ENCODE measurements around the gene SURF1.
"Not testable (repeated sequence)": the region's sequence is repeated elsewhere in the genome, so short reads cannot be mapped to it uniquely, and the experiment has no call there.

SURF1 gene

GRCh38 chr9:133346021-133346785, 10.1 kb downstream of the SURF1 start:
- in situ Hi-C loops (cut with MboI; ENCODE audit: low sequenced_read_pairs): no loop called here

DNA sequence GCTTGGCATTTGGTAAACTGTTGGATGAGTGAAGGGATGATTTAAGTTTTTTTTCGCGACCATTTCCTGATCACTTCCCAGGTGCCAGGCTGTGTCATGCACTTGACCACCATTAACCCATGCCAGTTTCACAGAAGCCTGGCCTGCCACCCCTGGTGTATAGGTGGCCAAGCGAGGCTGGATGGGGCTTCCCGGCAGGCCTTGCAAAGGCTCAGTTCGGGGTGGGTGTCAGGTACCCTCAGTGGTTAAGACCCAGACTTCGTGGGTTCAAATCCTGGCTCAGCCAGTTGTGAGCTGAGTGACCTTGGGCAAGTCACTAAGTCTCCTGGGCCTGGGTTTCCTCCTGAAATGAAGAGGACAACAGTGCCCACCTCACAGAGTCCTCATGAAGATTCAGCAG, 10.7 kb downstream of the SURF1 start:
- in situ Hi-C loops (cut with MboI; ENCODE audit: low sequenced_read_pairs): no loop called here

DNA sequence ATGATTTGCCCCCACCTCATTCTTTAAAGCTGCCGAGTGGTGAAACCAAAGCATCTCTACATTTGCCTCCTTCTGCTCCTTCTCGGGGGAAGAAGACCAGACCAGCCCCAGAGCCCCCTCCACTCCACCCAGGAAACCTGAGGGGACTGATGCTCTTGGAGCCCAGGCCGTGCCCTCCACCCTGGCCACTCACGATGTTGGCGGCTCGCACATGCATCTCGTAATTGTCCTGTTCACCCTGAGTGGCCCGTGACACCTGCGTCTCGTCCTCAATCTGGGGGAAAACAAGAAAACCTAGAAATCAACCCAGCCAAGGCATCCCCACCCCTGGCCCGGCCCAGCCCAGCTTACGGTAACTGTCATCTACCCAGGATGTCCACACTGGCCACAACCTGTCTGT, 11.3 kb downstream of the SURF1 start:
- in situ Hi-C loops (cut with MboI; ENCODE audit: low sequenced_read_pairs): no loop called here

GRCh38 chr9:133344071-133344470, 12.2 kb downstream of the SURF1 start:
- in situ Hi-C loops (cut with MboI; ENCODE audit: low sequenced_read_pairs): no loop called here

DNA sequence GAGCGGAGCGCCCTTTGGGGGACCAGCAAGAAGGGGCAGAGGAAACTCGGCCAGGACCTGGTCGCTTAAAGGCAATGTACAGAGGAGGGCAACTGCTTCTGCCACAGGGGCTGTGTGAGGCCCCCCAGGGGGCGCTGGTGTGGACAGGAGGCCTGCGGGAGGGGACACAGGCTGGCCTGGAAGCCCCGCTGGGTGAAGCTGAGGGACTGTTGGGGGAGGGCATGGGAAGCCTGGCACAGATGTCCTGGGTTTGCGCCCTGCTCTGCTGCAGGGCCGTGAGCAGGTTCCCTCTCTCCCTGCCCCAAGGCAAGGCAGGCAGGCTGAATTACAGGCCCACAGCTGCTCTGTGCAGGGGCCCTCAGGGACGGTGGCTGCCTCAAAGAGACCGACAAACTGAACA, 13.7 kb downstream of the SURF1 start:
- in situ Hi-C loops (cut with MboI; ENCODE audit: low sequenced_read_pairs): no loop called here

GRCh38 chr9:133342069-133342406, 14.2 kb downstream of the SURF1 start:
- in situ Hi-C loops (cut with MboI; ENCODE audit: low sequenced_read_pairs): no loop called here

GRCh38 chr9:133341369-133342068, 14.8 kb downstream of the SURF1 start:
- in situ Hi-C loops (cut with MboI; ENCODE audit: low sequenced_read_pairs): no loop called here

- in situ Hi-C loops (cut with MboI; ENCODE audit: low sequenced_read_pairs): no loop called here
Measured at GRCh38 chr9:133340916-133341315, 15.4 kb downstream of the SURF1 start.

DNA sequence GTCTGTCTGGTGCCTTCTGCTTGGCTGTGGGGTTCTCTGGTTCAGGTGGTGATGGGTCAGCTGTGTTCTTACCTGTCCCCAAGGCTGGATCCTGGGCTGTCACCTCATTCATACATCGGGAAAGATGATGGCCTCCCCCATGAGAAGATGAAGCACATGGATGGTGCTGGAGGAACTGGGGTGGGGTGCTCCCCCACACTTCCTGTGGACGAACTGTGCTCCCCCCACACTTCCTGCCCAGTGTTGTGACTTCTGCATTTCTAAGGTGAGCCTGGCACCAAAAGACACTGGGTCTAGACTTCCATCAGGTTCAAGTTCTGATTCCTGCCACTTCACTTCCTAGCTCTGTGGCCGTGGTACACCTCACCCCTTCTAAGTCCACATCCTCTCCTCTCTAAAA, 16.0 kb downstream of the SURF1 start:
- in situ Hi-C loops (cut with MboI; ENCODE audit: low sequenced_read_pairs): no loop called here

- in situ Hi-C loops (cut with MboI; ENCODE audit: low sequenced_read_pairs): no loop called here
Measured at GRCh38 chr9:133339641-133340040, 16.6 kb downstream of the SURF1 start.

- in situ Hi-C loops (cut with MboI; ENCODE audit: low sequenced_read_pairs): no loop called here
Measured at GRCh38 chr9:133335924-133336811, 20.1 kb downstream of the SURF1 start, which contains the start of gene SURF6. SURF6 (minus strand) TSS chr9:133336188; CDS start chr9:133336132, 56 bp downstream.

GRCh38 chr9:133334888-133335287, 21.4 kb downstream of the SURF1 start:
- in situ Hi-C loops (cut with MboI; ENCODE audit: low sequenced_read_pairs): not testable (repeated sequence)

DNA sequence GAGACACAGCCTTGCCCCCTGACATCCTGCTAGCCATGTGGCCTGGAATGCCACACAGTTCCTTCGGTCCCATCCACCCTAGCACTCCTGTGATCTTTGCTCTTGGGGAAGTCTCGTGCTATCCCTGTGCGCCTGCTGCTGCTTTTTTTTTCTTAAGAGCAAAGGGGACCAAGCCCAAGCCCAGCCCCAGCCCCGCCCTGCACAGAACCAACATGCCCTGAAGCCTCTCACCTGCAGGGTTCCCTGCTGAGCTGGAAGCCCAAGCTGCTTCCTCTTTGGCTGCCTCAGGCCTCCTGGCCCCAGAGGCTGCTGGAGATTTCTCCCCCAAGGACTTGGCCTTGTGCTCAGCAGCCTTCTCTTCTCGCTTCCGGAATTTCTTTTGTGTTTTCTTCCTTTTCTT, 22.1 kb downstream of the SURF1 start:
- in situ Hi-C loops (cut with MboI; ENCODE audit: low sequenced_read_pairs): no loop called here

- in situ Hi-C loops (cut with MboI; ENCODE audit: low sequenced_read_pairs): no loop called here
Measured at GRCh38 chr9:133333566-133333965, 22.7 kb downstream of the SURF1 start.

- in situ Hi-C loops (cut with MboI; ENCODE audit: low sequenced_read_pairs): no loop called here
Measured at GRCh38 chr9:133333011-133333410, 23.3 kb downstream of the SURF1 start.

- in situ Hi-C loops (cut with MboI; ENCODE audit: low sequenced_read_pairs): no loop called here
Measured at GRCh38 chr9:133332381-133332730, 23.9 kb downstream of the SURF1 start.

GRCh38 chr9:133331641-133332380, 24.5 kb downstream of the SURF1 start:
- in situ Hi-C loops (cut with MboI; ENCODE audit: low sequenced_read_pairs): no loop called here

DNA sequence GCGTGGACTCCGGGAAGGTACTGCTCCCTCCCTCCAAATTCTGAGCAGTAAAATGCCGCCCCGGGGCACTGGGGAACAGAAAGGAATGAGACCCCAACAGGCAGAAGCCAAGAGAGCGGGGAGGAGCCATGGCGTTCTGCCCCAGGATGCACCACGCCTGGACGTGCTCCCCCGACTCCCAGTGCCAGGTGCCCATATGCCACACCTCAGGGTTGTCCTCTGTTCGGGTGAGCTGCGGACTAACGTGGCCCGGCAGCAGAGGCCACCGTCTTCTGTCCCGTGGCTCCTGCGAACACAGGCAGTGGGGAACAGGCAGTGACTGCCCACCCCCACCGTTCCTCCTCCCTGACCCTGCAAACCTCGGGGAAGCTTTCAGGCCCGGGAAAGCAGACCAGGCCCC, 25.1 kb downstream of the SURF1 start:
- in situ Hi-C loops (cut with MboI; ENCODE audit: low sequenced_read_pairs): no loop called here

DNA sequence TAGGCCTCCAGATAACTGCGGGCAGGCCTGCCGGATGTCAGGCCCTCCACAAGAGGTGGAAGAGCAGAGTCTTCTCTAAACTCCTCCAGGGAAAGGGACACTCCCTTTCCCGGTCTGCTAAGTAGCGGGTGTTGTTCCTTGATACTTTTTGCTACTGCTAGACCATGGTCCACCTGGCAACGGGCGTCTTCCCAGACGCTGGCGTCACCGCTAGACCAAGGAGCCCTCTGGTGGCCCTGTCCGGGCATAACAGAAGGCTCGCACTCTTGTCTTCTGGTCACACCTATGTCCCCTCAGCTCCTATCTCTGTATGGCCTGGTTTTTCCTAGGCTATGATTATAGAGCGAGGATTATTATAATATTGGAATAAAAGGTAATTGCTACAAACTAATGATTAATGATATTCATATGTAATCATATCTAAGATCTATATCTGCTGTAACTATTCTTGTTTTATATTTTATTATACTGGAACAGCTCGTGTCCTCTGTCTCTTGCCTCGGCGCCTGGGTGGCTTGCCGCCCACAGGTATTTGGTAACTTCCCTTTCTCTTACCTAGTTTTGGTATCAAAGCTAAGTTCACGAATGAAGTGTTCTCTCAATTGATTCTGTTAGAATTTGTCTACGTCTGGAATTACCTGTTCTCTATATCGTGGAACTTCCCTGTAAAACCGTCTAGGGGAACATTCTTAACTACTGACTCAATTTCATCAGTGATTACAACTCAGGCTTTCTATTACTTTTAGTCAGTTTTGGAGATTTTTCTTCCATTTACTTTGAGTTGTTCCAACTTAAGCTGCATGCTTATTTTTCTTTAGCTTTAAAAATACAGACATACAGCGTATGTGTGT, 26.8 kb downstream of the SURF1 start:
- in situ Hi-C loops (cut with MboI; ENCODE audit: low sequenced_read_pairs): not testable (repeated sequence)

Data from HL-60/S4 treated with retinoic acid at 250 ng/mL for 4 days and 3 days (cell line).